ENCODE measurements around the gene ACBD4. TPM values are rescaled to one million over a fixed set of nuclear protein-coding genes. Genes with fewer than 3 reads are reported as not detected.
A peak's percentile ranks its signal among the peaks of the same experiment; 100 is the strongest.

The ACBD4 gene
- total RNA-seq, 4 donors from 2014 or later, result 15.0 to 28.8 (median 23.5) TPM

DNA sequence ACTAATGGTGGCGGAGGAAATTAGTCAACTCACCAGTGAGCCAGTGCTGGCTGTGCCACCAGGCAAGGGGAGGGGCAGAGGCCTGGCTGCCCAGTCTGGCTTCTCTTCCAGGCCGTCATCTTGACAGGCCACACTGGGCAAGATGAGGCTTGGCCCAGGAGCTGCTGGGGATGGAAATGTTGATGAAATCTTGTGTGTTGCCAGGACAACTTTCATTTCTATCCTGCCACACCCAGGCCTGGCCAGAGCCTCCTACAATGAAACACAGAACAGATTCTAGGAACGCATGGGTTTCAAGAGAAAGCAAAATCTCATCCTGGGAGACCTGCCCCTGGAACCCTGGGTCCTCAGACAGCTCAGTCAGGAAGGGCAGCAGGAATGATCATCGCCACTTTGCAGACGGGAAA is 35.4 kb downstream of the ACBD4 start:
- Histone ChIP-seq H3K27ac (peak overlapping the region; percentile 91 to 95 (median 93)), H3K4me1 (peaks cover 0 to 53% (median 36%) of the 10 kb centered on the region in 3 donors), H3K36me3 (peaks cover 0 to 8% of the 10 kb centered on the region in 2 donors), H3K9me3 (no peaks in the 10 kb centered on the region), H3K4me3 (peak overlapping the region; percentile 38 to 45), H3K27me3 (no peaks in the 10 kb centered on the region)
- peak; percentile 90 for ATAC-seq
- 0% methylated on average over 2 of the region's 5 CpGs; no CpG with 5 or more reads in 1 of the 2 donors for WGBS, 2 donors (ENCODE audit: low coverage in 1 of 2)
- peak; percentile 78 for TF ChIP-seq POLR2AphosphoS5 (IDR thresholded peaks at IDR 0.05)
- no peak for TF ChIP-seq EP300 (IDR thresholded peaks at IDR 0.05)
- TF ChIP-seq POLR2A (IDR thresholded peaks at IDR 0.05), result no peak
- TF ChIP-seq, protein P1, sequence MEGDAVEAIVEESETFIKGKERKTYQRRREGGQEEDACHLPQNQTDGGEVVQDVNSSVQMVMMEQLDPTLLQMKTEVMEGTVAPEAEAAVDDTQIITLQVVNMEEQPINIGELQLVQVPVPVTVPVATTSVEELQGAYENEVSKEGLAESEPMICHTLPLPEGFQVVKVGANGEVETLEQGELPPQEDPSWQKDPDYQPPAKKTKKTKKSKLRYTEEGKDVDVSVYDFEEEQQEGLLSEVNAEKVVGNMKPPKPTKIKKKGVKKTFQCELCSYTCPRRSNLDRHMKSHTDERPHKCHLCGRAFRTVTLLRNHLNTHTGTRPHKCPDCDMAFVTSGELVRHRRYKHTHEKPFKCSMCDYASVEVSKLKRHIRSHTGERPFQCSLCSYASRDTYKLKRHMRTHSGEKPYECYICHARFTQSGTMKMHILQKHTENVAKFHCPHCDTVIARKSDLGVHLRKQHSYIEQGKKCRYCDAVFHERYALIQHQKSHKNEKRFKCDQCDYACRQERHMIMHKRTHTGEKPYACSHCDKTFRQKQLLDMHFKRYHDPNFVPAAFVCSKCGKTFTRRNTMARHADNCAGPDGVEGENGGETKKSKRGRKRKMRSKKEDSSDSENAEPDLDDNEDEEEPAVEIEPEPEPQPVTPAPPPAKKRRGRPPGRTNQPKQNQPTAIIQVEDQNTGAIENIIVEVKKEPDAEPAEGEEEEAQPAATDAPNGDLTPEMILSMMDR (IDR thresholded peaks at IDR 0.05), result no peak

DNA sequence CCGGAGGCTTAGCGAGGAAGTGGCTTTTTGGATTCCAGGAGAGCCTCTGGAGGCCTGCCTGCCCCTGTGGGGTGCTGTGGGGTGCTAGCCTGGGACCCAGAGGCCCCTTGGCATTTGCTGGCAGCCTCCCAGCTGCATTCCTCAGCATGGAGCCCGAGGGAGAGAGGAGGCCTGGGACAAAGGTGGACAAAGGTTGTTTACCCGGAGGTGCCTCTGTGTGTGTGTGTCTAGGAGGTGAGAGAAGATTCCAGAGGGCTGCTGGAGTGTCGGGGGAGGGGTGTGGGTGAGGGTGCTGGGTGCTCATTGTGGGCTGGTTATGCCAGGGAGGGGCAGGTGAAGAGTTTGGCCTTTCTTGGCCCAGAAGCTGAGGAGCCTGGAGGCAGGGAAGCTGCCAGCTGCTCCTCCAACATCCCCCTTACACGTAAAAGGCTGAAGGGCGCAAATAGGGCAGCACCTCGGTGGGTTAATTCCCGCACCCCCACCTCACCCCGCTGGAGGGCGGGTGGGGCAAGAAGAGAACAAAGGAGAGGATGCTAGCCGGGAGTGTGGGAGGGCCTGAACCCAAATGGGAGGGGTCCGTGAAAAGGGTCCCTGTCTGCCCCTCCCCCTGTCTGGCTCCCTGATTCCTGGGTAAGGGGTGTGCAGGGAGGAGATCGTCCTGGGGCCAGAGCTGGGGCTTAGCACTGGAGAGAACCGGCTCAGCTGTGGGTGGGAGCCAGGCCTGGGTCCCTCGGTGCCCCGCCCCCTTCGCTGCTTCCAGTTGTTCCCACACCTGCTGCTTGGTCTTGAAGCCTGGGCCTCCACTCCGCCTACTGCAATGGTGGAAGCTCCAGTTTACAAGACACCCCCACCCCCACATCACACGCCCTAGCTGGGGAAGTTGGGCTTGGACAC is 36.1 kb downstream of the ACBD4 start:
- WGBS, 2 donors (ENCODE audit: low coverage in 1 of 2), result 15% methylated on average over 5 of the region's 20 CpGs; no CpG with 5 or more reads in 1 of the 2 donors
- Histone ChIP-seq H3K27ac (peak overlapping the region; percentile 91 to 95 (median 93)), H3K4me1 (peaks cover 0 to 60% (median 42%) of the 10 kb centered on the region in 3 donors), H3K27me3 (no peaks in the 10 kb centered on the region), H3K9me3 (no peaks in the 10 kb centered on the region), H3K36me3 (peaks cover 0 to 8% of the 10 kb centered on the region in 2 donors), H3K4me3 (peak overlapping the region; percentile 38 to 45)
- peak; percentile 9 for ATAC-seq
- TF ChIP-seq EP300 (IDR thresholded peaks at IDR 0.05) (no peak), POLR2A (IDR thresholded peaks at IDR 0.05) (no peak), POLR2AphosphoS5 (IDR thresholded peaks at IDR 0.05) (no peak)
- TF ChIP-seq, protein P1 (IDR thresholded peaks at IDR 0.05), result no peak

DNA sequence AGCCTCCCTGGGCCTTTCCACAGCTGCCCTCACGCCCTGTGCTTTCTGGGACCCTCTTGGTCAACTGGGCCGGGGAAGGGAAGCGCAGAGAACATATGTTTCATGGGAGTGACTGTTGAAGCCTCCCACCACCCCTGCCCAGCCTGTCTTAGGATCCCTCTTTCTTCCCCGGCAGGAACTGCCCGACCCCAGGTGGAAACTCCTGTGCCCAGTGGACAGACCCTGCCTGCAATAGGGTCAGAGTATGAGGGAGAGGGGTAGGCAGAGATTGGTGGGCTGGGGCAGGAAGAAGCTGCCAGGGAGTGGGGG is 36.7 kb downstream of the ACBD4 start:
- no CpG with 5 or more reads among the region's 5 CpGs for WGBS, 2 donors (ENCODE audit: low coverage in 1 of 2)
- ATAC-seq, result no peak
- H3K27me3 ChIP-seq, result no peaks in the 10 kb centered on the region
- no peak for TF ChIP-seq POLR2AphosphoS5 (IDR thresholded peaks at IDR 0.05)
- TF ChIP-seq, protein P1 (IDR thresholded peaks at IDR 0.05), result no peak
- TF ChIP-seq EP300 (IDR thresholded peaks at IDR 0.05), result no peak
- TF ChIP-seq POLR2A (IDR thresholded peaks at IDR 0.05), result no peak
- H3K9me3 ChIP-seq, result no peaks in the 10 kb centered on the region
- H3K4me1 ChIP-seq, result peaks cover 0 to 61% (median 42%) of the 10 kb centered on the region in 3 donors
- H3K4me3 ChIP-seq, result peak overlapping the region; percentile 38 to 45
- H3K36me3 ChIP-seq, result peaks cover 0 to 8% of the 10 kb centered on the region in 2 donors
- peak overlapping the region; percentile 91 to 95 (median 93) for H3K27ac ChIP-seq

DNA sequence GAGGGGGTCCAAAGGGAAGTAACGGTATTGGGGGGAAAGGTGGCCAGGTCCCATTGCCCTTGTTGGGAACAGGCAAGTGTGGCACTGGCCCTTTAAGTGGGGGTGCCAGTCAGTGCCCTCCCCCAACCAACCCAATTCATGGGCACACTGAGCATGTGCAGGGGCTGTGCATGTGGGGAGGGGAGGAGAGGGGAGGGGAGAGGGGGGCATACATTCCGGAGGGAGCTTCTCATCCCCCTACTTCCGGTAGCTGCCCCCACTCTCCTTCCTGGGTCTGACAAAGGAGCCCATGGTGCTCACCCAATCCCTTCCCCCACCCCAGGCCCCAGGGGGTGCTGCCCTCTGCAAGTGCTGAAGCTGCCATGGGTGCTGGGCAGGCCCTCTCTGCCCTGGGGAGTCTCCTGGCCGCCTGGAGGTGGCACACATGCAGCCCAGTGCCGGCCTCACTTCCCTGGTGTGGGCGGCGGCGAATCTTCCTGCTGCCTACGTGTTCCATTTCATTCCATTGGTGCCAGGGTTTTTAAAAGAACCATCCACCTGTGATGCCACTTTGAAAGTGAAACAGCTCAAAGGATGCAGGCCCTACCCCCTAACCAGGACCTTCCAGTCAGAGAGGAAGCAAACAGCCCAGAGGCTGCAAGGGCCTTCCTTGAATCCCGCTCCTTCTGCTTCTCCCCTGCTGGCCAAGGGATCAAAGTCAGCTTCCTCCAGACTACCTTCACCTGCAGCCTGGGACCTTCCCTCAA is 37.2 kb downstream of the ACBD4 start:
- H3K9me3 ChIP-seq, result no peaks in the 10 kb centered on the region
- ATAC-seq, result peak; percentile 66
- peaks cover 0 to 8% of the 10 kb centered on the region in 2 donors for H3K36me3 ChIP-seq
- H3K27ac ChIP-seq, result peak overlapping the region; percentile 91 to 95 (median 93)
- peak overlapping the region; percentile 38 to 45 for H3K4me3 ChIP-seq
- H3K4me1 ChIP-seq, result peaks cover 0 to 61% (median 42%) of the 10 kb centered on the region in 3 donors
- H3K27me3 ChIP-seq, result no peaks in the 10 kb centered on the region
- TF ChIP-seq POLR2A (IDR thresholded peaks at IDR 0.05) (peak; percentile 8 to 21), POLR2AphosphoS5 (IDR thresholded peaks at IDR 0.05) (peak; percentile 14), EP300 (IDR thresholded peaks at IDR 0.05) (no peak)
- TF ChIP-seq, protein P1 (IDR thresholded peaks at IDR 0.05), result peak in 2 of 4 experiments; percentile 4 to 5
- 60% methylated on average over 1 of the region's 10 CpGs; no CpG with 5 or more reads in 1 of the 2 donors for WGBS, 2 donors (ENCODE audit: low coverage in 1 of 2)

Measured in gastroesophageal sphincter (tissue), 4 donors.